NT2/D1 (cell line): Measurements from ENCODE around the gene C1orf226.
"Not testable (repeated sequence)": the region's sequence is repeated elsewhere in the genome, so short reads cannot be mapped to it uniquely, and the experiment has no call there.

Experiments
- DNase-seq: peaks from one replicate; pipeline ENCODE4 v3.0.0-alpha.2; 2011; ENCODE audit warnings: low read depth, low spot score
- H3K27me3 ChIP-seq: 2 replicates; pipeline ENCODE4 v1.6.0; 2011; ENCODE audit warnings: mild to moderate bottlenecking; ENCODE audit not compliant: insufficient read length, insufficient read depth
- H3K36me3 ChIP-seq: 2 replicates; pipeline ENCODE4 v1.6.1; 2011; ENCODE audit warnings: mild to moderate bottlenecking, low read length, mixed read lengths; ENCODE audit not compliant: insufficient read depth, insufficient read length
- H3K4me1 ChIP-seq: 2 replicates; pipeline ENCODE4 v1.5.1; 2011; ENCODE audit not compliant: insufficient read depth, insufficient read length
- H3K4me3 ChIP-seq: 2 replicates; pipeline ENCODE4 v1.5.1; 2011; ENCODE audit warnings: low read depth; ENCODE audit not compliant: insufficient read length
- H3K9ac ChIP-seq: 2 replicates; pipeline ENCODE4 v1.6.0; 2011; ENCODE audit warnings: low read depth; ENCODE audit not compliant: insufficient read length
- H3K9me3 ChIP-seq: 2 replicates; pipeline ENCODE4 v1.5.1; 2011; ENCODE audit warnings: mild to moderate bottlenecking, low read length; ENCODE audit not compliant: insufficient read depth
- SUZ12 ChIP-seq: IDR thresholded peaks from 2 replicates; pipeline ENCODE4 v1.6.1; 2011; ENCODE audit not compliant: insufficient read length, insufficient read depth; ENCODE audit errors: extremely low read depth
- YY1 ChIP-seq: IDR thresholded peaks from 2 replicates; pipeline ENCODE4 v1.6.1; 2011; ENCODE audit not compliant: insufficient read length, insufficient read depth
- ZNF274 ChIP-seq: IDR thresholded peaks from 2 replicates; pipeline ENCODE4 v1.6.1; 2011; ENCODE audit warnings: mild to moderate bottlenecking, low read depth, low read length

The C1orf226 gene

DNA sequence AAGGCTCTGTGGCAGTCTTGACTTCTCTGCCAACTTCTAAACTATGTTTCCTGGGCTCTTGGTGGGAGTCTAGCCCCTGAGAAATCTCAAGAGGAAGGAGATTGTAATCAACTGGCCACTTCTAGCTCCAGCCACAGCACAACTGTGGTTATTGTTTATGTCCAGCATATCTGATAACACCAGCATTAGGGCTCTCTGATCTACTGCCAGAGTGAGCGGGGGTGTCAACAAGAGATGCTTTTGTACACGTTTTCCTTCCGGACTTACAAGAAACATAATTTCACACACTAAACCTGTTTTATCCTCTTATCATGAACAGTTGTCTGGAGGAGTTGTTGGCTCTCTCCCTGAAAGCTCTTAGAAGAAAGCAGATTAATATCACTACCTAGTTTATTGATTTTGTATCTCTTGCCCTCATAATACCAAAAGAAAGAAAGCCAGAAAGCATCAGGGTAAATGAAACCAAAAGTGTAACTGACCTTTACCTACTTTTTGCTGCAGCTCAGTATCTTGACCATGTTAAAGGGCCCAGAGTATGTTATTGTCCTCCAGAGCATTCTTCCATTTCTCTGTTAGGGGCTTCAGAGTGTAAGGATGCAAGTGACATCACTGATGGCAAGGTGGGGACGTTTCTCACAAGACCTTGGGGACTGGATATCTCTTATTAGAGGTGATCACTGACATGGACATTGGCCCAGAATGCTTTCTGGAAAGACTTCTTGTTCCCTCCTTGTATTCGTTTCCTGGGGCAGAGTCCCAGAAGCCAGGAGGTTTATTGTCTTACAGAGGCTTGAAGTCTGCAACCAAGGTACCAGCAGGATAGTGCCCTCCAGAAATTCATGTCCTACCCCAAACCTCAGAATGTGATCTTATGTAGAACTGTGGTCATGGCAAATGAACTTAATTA is 40.0 kb downstream of the C1orf226 start:
- H3K9ac ChIP-seq: no peak overlapping the region
- H3K4me3 ChIP-seq: no peak overlapping the region
- no peaks in the 10 kb centered on the region for H3K9me3 ChIP-seq
- no peaks in the 10 kb centered on the region for H3K4me1 ChIP-seq
- TF ChIP-seq ZNF274 (no peak), YY1 (no peak), SUZ12 (no peak)
- DNase-seq: no peak
- no peaks in the 10 kb centered on the region for H3K36me3 ChIP-seq
- no peaks in the 10 kb centered on the region for H3K27me3 ChIP-seq

DNA sequence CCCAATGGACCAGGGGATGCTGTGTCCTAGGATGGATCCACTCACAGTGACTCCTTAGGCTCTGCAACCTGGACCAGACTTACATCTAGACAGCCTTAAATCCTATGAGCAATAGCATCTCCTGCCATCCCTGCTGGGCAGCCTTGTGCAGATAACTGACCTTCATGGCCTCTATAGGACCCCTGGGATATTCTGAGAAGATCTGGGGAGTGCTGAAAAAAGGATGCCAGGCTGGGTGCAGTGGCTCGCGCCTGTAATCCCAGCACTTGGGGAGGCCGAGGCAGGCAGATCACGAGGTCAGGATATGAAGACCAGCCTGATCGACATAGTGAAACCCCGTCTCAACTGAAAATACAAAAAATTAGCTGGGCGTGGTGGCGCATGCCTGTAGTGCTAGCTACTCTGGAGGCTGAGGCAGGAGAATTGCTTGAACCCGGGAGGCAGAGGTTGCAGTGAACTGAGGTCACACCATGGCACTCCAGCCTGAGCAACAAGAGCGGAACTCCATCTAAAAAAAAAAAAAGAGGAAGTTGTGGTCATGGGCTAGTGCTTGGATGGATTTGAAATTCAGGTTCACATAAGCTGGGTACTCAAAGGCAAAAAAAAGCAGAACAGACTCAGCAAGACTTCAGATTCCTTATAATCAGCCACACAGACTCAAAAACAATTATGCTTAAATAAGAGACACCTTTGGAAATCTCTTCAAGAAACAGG is 41.3 kb downstream of the C1orf226 start:
- no peaks in the 10 kb centered on the region for H3K27me3 ChIP-seq
- no peaks in the 10 kb centered on the region for H3K4me1 ChIP-seq
- H3K9me3 ChIP-seq: no peaks in the 10 kb centered on the region
- TF ChIP-seq ZNF274: no peak
- H3K4me3 ChIP-seq: no peak overlapping the region
- DNase-seq: no peak
- H3K9ac ChIP-seq: no peak overlapping the region
- no peaks in the 10 kb centered on the region for H3K36me3 ChIP-seq

DNA sequence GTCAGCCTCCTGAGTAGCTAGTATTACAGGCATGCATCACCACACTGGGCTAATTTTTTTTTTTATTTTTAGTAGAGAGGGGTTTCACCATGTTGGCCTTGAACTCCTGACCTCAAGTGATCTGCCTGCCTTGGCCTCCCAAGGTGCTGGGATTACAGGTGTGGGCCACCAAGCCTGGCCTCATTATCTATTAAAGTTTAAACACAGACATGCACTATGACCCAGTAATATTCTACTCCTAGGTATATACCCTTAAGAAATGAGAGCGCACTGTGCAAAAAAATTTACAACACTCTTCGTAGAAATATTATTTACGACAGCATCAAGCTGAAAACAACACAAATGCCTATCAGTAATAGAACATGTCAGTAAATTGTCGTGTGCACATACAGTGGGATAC is 49.1 kb downstream of the C1orf226 start:
- no peaks in the 10 kb centered on the region for H3K36me3 ChIP-seq
- H3K9me3 ChIP-seq: no peaks in the 10 kb centered on the region
- H3K4me1 ChIP-seq: no peaks in the 10 kb centered on the region
- no peaks in the 10 kb centered on the region for H3K27me3 ChIP-seq
- no peak for TF ChIP-seq SUZ12
- no peak for DNase-seq
- H3K4me3 ChIP-seq: no peak overlapping the region
- no peak overlapping the region for H3K9ac ChIP-seq

DNA sequence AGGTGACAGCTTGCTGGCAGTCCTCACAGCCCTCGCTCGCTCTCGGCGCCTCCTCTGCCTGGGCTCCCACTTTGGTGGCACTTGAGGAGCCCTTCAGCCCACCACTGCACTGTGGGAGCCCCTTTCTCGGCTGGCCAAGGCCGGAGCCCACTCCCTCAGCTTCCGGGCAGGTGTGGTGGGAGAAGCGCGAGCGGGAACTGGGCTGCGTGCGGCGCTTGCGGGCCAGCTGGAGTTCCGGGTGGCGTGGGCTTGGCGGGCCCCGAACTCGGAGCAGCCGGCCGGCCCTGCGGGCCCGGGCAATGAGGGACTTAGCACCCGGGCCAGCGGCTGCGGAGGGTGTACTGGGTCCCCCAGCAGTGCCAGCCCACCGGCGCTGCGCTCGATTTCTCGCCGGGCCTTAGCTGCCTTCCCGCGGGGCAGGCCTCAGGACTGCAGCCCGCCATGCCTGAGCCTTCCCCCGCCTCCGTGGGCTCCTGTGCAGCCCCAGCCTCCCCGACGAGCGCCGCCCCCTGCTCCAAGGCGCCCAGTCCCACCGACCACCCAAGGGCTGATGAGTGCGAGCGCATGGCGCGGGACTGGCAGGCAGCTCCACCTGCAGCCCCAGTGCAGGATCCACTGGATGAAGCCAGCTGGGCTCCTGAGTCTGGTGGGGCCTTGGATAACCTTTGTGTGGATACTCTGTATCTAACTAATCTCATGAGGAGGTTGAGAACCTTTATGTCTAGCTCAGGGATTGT is 51.6 kb downstream of the C1orf226 start:
- not testable (repeated sequence) for H3K4me1 ChIP-seq, H3K36me3 ChIP-seq, H3K4me3 ChIP-seq, H3K27me3 ChIP-seq, DNase-seq, H3K9ac ChIP-seq, H3K9me3 ChIP-seq
